Stimulated activated CD8-positive, alpha-beta memory T cell treated with anti-CD3 and anti-CD28 coated beads, Interleukin-2, amount 100 ng/mL, for 48 hours (primary cell): ENCODE results near the gene CTSA.

Experiments used
- DNase-seq, 2 donors: peaks; one replicate each; pipeline ENCODE4 v3.0.0-alpha.2; 2020; ENCODE audit warnings: low read depth in 2 of 2

CTSA gene

GRCh38 chr20:45890985-45891983, at the start of gene CTSA, which contains the start of gene NEURL2:
TSS of gene CTSA (plus strand) at chr20:45891335. CDS start at chr20:45891569, 234 bp downstream.
TSS of gene NEURL2 (minus strand) at chr20:45891208. CDS start at chr20:45890991, 217 bp downstream.
- peak; percentile 74 to 81 for DNase-seq

GRCh38 chr20:45841407-45842129, 49.6 kb upstream of the CTSA start:
- DNase-seq, result no peak

GRCh38 chr20:45842169-45842812, 48.8 kb upstream of the CTSA start:
- no peak for DNase-seq

- DNase-seq, result no peak
Measured at GRCh38 chr20:45843506-45843905, 47.6 kb upstream of the CTSA start.

GRCh38 chr20:45845452-45845851, 45.7 kb upstream of the CTSA start:
- no peak for DNase-seq

GRCh38 chr20:45848421-45848820, 42.7 kb upstream of the CTSA start:
- DNase-seq, result no peak

- no peak for DNase-seq
Measured at GRCh38 chr20:45848969-45849582, 42.1 kb upstream of the CTSA start.

- DNase-seq, result no peak
Measured at GRCh38 chr20:45850238-45850637, 40.9 kb upstream of the CTSA start.

GRCh38 chr20:45850926-45851325, 40.2 kb upstream of the CTSA start:
- no peak for DNase-seq

- no peak for DNase-seq
Measured at GRCh38 chr20:45851501-45851900, 39.6 kb upstream of the CTSA start.

GRCh38 chr20:45852326-45852725, 38.8 kb upstream of the CTSA start:
- DNase-seq, result no peak

- DNase-seq, result no peak
Measured at GRCh38 chr20:45853484-45853883, 37.7 kb upstream of the CTSA start.

- peak; percentile 70 to 84 for DNase-seq
Measured at GRCh38 chr20:45857114-45857881, 33.8 kb upstream of the CTSA start, which contains the start of the genes ACOT8 and ZSWIM3. TSS of gene ACOT8 (minus strand) at chr20:45857392. CDS start at chr20:45857315, 77 bp downstream. TSS of gene ZSWIM3 (plus strand) at chr20:45857614. CDS start at chr20:45857826, 212 bp downstream.

- DNase-seq, result peak in 1 of 2 donors; percentile 46
Measured at GRCh38 chr20:45857882-45858216, 33.3 kb upstream of the CTSA start.

GRCh38 chr20:45859916-45860315, 31.2 kb upstream of the CTSA start:
- DNase-seq, result no peak

GRCh38 chr20:45860560-45861220, 30.4 kb upstream of the CTSA start:
- no peak for DNase-seq

GRCh38 chr20:45861221-45862075, 29.7 kb upstream of the CTSA start:
- DNase-seq, result no peak

GRCh38 chr20:45863543-45864470, 27.3 kb upstream of the CTSA start:
- DNase-seq, result no peak
